ENCODE measurements around the gene WDR75. TPM values are rescaled to one million over a fixed set of nuclear protein-coding genes. Genes with fewer than 3 reads are reported as not detected.

WDR75 gene
- total RNA-seq, 4 donors from 2014 or later, result 24.2 to 130 (median 41.1) TPM

DNA sequence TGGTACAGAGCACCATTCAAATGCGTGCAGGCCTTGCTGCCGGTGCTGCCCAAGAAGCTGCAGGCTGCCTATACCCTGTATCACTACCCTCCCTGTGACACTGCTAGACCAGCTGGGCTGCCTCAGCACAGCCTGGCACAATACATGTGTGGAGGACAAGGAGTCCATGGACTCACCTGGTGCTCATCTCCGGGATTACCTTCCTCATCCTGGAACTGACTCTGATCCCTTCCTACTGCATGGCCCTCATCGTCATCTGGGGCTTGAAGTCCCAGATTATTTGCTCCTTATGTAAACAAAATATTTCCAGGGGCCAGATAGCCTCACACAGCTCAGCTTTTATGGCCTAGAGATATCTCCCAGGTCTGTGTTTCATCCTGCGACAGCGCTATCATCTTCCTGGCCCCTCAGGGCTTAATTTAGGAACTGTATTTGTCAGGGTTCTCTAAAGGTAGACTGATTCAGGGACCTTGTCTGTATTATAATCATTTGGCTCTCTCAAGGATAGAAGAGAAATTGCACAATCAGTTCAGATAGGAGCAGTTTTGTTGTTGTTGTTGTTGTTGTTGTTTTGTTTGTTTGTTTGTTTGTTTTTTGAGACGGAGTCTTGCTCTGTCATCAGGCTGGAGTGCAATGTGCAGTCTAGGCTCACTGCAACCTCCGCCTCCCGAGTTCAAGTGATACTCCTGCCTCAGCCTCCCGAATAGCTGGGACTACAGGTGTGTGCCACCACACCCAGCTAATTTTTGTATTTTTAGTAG is 42.9 kb downstream of the WDR75 start:
- H3K9me3 ChIP-seq, result no peaks in the 10 kb centered on the region
- H3K27me3 ChIP-seq, result no peaks in the 10 kb centered on the region
- no peak overlapping the region for H3K27ac ChIP-seq
- no peak for DNase-seq (ENCODE audit: low spot score in 2 of 2)
- peaks cover 7% of the 10 kb centered on the region for H3K4me1 ChIP-seq
- 79% methylated on average over 10 of the region's 10 CpGs for WGBS
- TF ChIP-seq EP300 (IDR thresholded peaks at IDR 0.05) (no peak), POLR2AphosphoS5 (IDR thresholded peaks at IDR 0.05) (no peak), POLR2A (IDR thresholded peaks at IDR 0.05) (no peak)
- TF ChIP-seq, protein P1, sequence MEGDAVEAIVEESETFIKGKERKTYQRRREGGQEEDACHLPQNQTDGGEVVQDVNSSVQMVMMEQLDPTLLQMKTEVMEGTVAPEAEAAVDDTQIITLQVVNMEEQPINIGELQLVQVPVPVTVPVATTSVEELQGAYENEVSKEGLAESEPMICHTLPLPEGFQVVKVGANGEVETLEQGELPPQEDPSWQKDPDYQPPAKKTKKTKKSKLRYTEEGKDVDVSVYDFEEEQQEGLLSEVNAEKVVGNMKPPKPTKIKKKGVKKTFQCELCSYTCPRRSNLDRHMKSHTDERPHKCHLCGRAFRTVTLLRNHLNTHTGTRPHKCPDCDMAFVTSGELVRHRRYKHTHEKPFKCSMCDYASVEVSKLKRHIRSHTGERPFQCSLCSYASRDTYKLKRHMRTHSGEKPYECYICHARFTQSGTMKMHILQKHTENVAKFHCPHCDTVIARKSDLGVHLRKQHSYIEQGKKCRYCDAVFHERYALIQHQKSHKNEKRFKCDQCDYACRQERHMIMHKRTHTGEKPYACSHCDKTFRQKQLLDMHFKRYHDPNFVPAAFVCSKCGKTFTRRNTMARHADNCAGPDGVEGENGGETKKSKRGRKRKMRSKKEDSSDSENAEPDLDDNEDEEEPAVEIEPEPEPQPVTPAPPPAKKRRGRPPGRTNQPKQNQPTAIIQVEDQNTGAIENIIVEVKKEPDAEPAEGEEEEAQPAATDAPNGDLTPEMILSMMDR (IDR thresholded peaks at IDR 0.05), result no peak
- H3K4me3 ChIP-seq, result no peak overlapping the region
- no peaks in the 10 kb centered on the region for H3K36me3 ChIP-seq

DNA sequence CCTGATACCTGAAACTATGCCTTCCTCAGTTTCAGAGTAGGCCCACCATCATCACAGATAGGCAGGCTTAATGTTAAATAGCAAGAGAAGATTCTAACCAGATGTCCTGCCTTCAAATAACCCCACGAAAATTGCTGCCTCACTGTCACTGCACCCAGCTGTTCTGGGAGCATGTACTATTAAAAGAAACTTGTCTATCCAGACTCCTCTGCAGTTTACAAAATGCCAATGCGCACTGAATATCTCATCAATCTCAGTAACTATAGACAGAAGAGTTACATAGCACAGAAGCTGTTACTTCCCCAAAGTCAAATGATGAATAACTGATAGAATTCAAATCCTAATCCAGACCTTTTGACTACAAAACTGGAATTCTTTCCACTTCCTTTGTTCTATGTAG is 43.9 kb downstream of the WDR75 start:
- no peak for TF ChIP-seq POLR2AphosphoS5 (IDR thresholded peaks at IDR 0.05)
- DNase-seq (ENCODE audit: low spot score in 2 of 2), result no peak
- Histone ChIP-seq H3K4me1 (peaks cover 7% of the 10 kb centered on the region), H3K4me3 (no peak overlapping the region), H3K9me3 (no peaks in the 10 kb centered on the region), H3K27ac (no peak overlapping the region), H3K27me3 (no peaks in the 10 kb centered on the region), H3K36me3 (no peaks in the 10 kb centered on the region)
- 34% methylated on average over 2 of the region's 2 CpGs for WGBS

DNA sequence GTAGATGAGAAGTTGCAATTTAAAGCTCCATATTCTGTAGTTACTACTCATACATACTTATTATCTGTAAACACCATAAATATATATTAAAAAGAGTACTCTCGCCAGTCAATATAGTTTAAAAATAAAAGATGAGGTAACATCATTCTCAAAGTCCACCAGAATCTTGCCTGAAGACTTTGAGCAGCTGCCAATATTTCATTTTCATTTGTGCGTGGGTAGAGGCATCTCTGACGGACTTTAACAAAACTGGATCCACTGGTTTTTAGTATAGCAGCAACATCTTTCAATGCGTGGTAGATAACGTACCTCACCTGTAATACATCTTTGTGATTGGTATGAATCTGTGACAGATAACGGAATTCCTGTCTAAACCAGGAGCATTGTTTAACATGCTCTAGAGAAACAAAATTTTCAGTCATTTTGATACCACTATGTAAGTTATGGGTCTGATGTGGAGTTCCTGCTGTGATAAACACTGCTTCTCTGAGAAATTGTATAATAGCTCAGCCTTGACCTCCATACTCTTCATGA is 45.0 kb downstream of the WDR75 start:
- DNase-seq (ENCODE audit: low spot score in 2 of 2), result no peak
- WGBS, result 41% methylated on average over 6 of the region's 6 CpGs
- Histone ChIP-seq H3K36me3 (no peaks in the 10 kb centered on the region), H3K4me3 (no peak overlapping the region), H3K27ac (no peak overlapping the region), H3K4me1 (peaks cover 7% of the 10 kb centered on the region), H3K9me3 (no peaks in the 10 kb centered on the region), H3K27me3 (no peaks in the 10 kb centered on the region)
- TF ChIP-seq POLR2AphosphoS5 (IDR thresholded peaks at IDR 0.05) (no peak), EP300 (IDR thresholded peaks at IDR 0.05) (no peak), POLR2A (IDR thresholded peaks at IDR 0.05) (no peak)
- TF ChIP-seq, protein P1 (IDR thresholded peaks at IDR 0.05), result no peak

DNA sequence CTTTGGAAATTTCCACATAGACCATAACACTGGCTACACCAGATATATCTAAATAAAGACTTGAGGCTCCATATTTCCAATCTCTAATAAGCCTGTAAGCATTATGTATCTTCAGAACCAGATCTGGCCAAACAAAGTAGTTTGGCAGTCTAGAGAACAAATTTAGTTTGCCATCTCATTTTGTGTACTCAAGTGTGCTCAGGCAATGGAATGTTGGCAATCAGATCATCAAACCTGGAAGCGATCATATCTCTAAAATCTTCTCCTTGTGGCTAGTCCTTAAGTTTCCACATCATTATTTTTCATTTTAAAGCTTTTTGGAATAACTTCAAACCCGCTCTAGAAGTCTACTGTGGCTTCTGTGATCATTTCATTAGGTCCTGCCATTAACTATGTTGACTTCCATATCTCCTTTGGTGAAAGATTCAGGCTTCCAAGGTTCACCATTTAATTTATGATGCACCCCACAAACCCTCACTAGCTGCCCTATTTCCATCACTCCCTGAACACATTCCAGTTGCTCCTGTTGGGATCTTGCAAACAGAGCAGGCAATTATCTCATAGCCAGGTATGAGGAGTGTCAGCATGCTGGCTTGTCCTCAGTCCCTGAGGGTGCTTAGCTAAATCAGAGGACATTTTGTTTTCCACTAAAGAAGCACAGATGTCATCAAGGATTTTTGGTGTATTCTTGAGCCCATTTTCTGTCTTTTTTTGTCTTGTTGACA is 46.2 kb downstream of the WDR75 start:
- TF ChIP-seq, protein P1 (IDR thresholded peaks at IDR 0.05), result no peak
- TF ChIP-seq POLR2A (IDR thresholded peaks at IDR 0.05) (no peak), EP300 (IDR thresholded peaks at IDR 0.05) (no peak), POLR2AphosphoS5 (IDR thresholded peaks at IDR 0.05) (no peak)
- 46% methylated on average over 2 of the region's 2 CpGs for WGBS
- Histone ChIP-seq H3K27me3 (no peaks in the 10 kb centered on the region), H3K4me1 (peaks cover 7% of the 10 kb centered on the region), H3K4me3 (no peak overlapping the region), H3K9me3 (no peaks in the 10 kb centered on the region), H3K27ac (no peak overlapping the region), H3K36me3 (no peaks in the 10 kb centered on the region)
- DNase-seq (ENCODE audit: low spot score in 2 of 2), result no peak

DNA sequence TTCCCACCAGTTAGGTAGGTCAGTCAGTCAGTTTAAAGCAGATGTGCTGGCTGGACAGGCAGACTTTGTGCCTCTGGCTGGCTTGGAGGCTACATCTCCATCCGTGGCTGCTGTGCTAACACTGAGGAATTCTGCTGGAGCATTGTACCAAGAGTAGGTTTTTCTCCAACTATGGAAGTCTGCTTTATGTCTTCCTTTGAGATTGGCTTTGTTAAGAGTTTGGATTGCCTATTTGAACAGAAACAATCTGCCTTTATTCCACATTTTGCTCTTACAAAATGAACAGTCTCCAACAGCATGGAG is 46.7 kb downstream of the WDR75 start:
- H3K4me1 ChIP-seq, result peaks cover 7% of the 10 kb centered on the region
- TF ChIP-seq EP300 (IDR thresholded peaks at IDR 0.05), result no peak
- TF ChIP-seq, protein P1 (IDR thresholded peaks at IDR 0.05), result no peak
- TF ChIP-seq POLR2A (IDR thresholded peaks at IDR 0.05), result no peak
- no peak for TF ChIP-seq POLR2AphosphoS5 (IDR thresholded peaks at IDR 0.05)
- no peak for DNase-seq (ENCODE audit: low spot score in 2 of 2)
- no peak overlapping the region for H3K4me3 ChIP-seq
- no peaks in the 10 kb centered on the region for H3K9me3 ChIP-seq
- no peaks in the 10 kb centered on the region for H3K36me3 ChIP-seq
- no peak overlapping the region for H3K27ac ChIP-seq
- no peaks in the 10 kb centered on the region for H3K27me3 ChIP-seq
- 27% methylated on average over 1 of the region's 1 CpG for WGBS

Data from suprapubic skin (tissue), 4 donors.